GM23338 (cell line): ENCODE measurements around the gene RNF31. TPM values are rescaled to one million over a fixed set of nuclear protein-coding genes. Genes with fewer than 3 reads are reported as not detected.

Experiments used
- ATAC-seq: fragments of 200-7000 bp; cut with Tn5 transposase; 3 replicates; pipeline ENCODE4 v1.9.1; 2020
- DNase-seq: peaks from one replicate; pipeline ENCODE4 v3.0.0-alpha.2; 2015; ENCODE audit warnings: low spot score
- H2AFZ ChIP-seq: fragments of 200-600 bp; sonication (generic); 2 replicates; pipeline ENCODE4 v1.8.0; 2016; ENCODE audit warnings: antibody characterized with exemption, mild to moderate bottlenecking, moderate library complexity
- H3F3A ChIP-seq: fragments of 200-600 bp; sonication (generic); replicated peaks from 2 replicates; pipeline ENCODE4 v1.8.0; 2017; ENCODE audit warnings: antibody characterized with exemption, mixed run types, low read depth
- H3K27ac ChIP-seq: fragments of 200-600 bp; sonication (generic); 2 replicates; pipeline ENCODE4 v1.6.1; 2016; ENCODE audit warnings: low read depth
- H3K27me3 ChIP-seq: fragments of 200-600 bp; sonication (generic); 2 replicates; pipeline ENCODE4 v1.8.0; 2016; ENCODE audit warnings: mild to moderate bottlenecking, mixed run types, moderate library complexity; ENCODE audit not compliant: insufficient read depth
- H3K36me3 ChIP-seq: fragments of 200-600 bp; sonication (generic); 2 replicates; pipeline ENCODE4 v1.8.0; 2016; ENCODE audit warnings: mild to moderate bottlenecking; ENCODE audit not compliant: insufficient read depth
- H3K4me1 ChIP-seq: fragments of 200-600 bp; sonication (generic); 2 replicates; pipeline ENCODE4 v1.8.0; 2016; ENCODE audit warnings: mild to moderate bottlenecking, moderate library complexity; ENCODE audit not compliant: insufficient read depth
- H3K4me2 ChIP-seq: fragments of 200-600 bp; sonication (generic); 2 replicates; pipeline ENCODE4 v1.7.1; 2017; ENCODE audit warnings: mixed run types
- H3K4me3 ChIP-seq: fragments of 200-600 bp; sonication (generic); 2 replicates; pipeline ENCODE4 v1.6.1; 2016; ENCODE audit warnings: mixed run types
- H3K79me2 ChIP-seq: fragments of 200-600 bp; sonication (generic); replicated peaks from 2 replicates; pipeline ENCODE4 v1.8.0; 2017; ENCODE audit warnings: mild to moderate bottlenecking; ENCODE audit not compliant: insufficient read depth
- H3K9me2 ChIP-seq: fragments of 200-600 bp; sonication (generic); 2 replicates; pipeline ENCODE4 v1.8.0; 2017; ENCODE audit not compliant: insufficient read depth
- H4K20me1 ChIP-seq: fragments of 200-600 bp; sonication (generic); replicated peaks from 2 replicates; pipeline ENCODE4 v1.8.0; 2017; ENCODE audit warnings: mild to moderate bottlenecking; ENCODE audit not compliant: insufficient read depth
- H3K27ac Mint-ChIP-seq: 2 replicates; pipeline ENCODE4 v1.8.0; 2020; ENCODE audit warnings: inconsistent platforms, mild to moderate bottlenecking, moderate library complexity, mixed read lengths
- H3K27me3 Mint-ChIP-seq: 3 replicates; pipeline ENCODE4 v1.8.0; 2022; ENCODE audit warnings: low read depth, mild to moderate bottlenecking, moderate library complexity, mixed read lengths, inconsistent platforms; ENCODE audit not compliant: insufficient read depth, poor library complexity
- H3K36me3 Mint-ChIP-seq: 3 replicates; pipeline ENCODE4 v1.8.0; 2021; ENCODE audit warnings: low read depth, mild to moderate bottlenecking, inconsistent platforms, moderate library complexity, mixed read lengths
- H3K4me1 Mint-ChIP-seq: 3 replicates; pipeline ENCODE4 v1.8.0; 2020; ENCODE audit warnings: mild to moderate bottlenecking, inconsistent platforms, mixed read lengths
- H3K4me3 Mint-ChIP-seq: 3 replicates; pipeline ENCODE4 v1.8.0; 2021; ENCODE audit warnings: moderate library complexity, mild to moderate bottlenecking, inconsistent platforms, mixed read lengths
- H3K9me3 Mint-ChIP-seq: 3 replicates; pipeline ENCODE4 v1.8.0; 2020; ENCODE audit warnings: moderate library complexity, mild to moderate bottlenecking, inconsistent platforms, mixed read lengths
- CREB1 ChIP-seq: fragments of 250-450 bp; sonication (Bioruptor Pico); IDR thresholded peaks from 2 replicates; pipeline ENCODE4 v1.5.0; 2020; ENCODE audit warnings: low read depth, mild to moderate bottlenecking, moderate library complexity
- CTCF ChIP-seq, 2 experiments: fragments of 200-600 bp in 1 of 2; sonication (generic) in 1 of 2; conservative IDR thresholded peaks; 2 replicates each; pipeline versions ENCODE4 v1.5.1 to v1.6.1; 2016 to 2017; ENCODE audit warnings: antibody characterized with exemption in 2 of 2, low read depth in 2 of 2, mild to moderate bottlenecking in 2 of 2, moderate library complexity in 1 of 2
- ETS1 ChIP-seq: IDR thresholded peaks from 2 replicates; pipeline ENCODE4 v1.6.1; 2016; ENCODE audit warnings: antibody characterized with exemption
- EZH2 ChIP-seq: fragments of 200-600 bp; sonication (generic); IDR thresholded peaks from one replicate; pipeline ENCODE4 v1.8.0; 2017; ENCODE audit warnings: antibody characterized with exemption, mild to moderate bottlenecking, low read depth; ENCODE audit not compliant: unreplicated experiment
- EZH2phosphoT487 ChIP-seq: fragments of 200-600 bp; sonication (generic); IDR thresholded peaks from one replicate; pipeline ENCODE4 v1.8.1; 2018; ENCODE audit warnings: antibody characterized with exemption; ENCODE audit not compliant: unreplicated experiment
- JUNB ChIP-seq: IDR thresholded peaks from one replicate; pipeline ENCODE4 v1.6.1; 2016; ENCODE audit warnings: antibody characterized with exemption; ENCODE audit not compliant: unreplicated experiment
- NANOG ChIP-seq: IDR thresholded peaks from 2 replicates; pipeline ENCODE4 v1.6.1; 2016; ENCODE audit warnings: antibody characterized with exemption, borderline replicate concordance
- POLR2AphosphoS5 ChIP-seq: IDR thresholded peaks from 2 replicates; pipeline ENCODE4 v1.6.1; 2016; ENCODE audit warnings: antibody characterized with exemption, low read depth
- ZNF114 ChIP-seq: fragments of 250-450 bp; sonication (Bioruptor Pico); IDR thresholded peaks from 2 replicates; pipeline ENCODE4 v1.5.0; 2020; ENCODE audit warnings: mild to moderate bottlenecking, moderate library complexity
- ZNF331 ChIP-seq: fragments of 250-450 bp; sonication (Bioruptor Pico); IDR thresholded peaks from 2 replicates; pipeline ENCODE4 v1.5.0; 2020; ENCODE audit warnings: low read depth, mild to moderate bottlenecking, moderate library complexity
- ZNF462 ChIP-seq: fragments of 250-450 bp; sonication (Bioruptor Pico); IDR thresholded peaks from 2 replicates; pipeline ENCODE4 v1.5.0; 2020; ENCODE audit warnings: mild to moderate bottlenecking, moderate library complexity
- polyA plus RNA-seq: library from polyadenylated mRNA; unstranded; fragments of >200 nt; fragmentation: Nextera tagmentation; extraction: Ambion mirVana; gene quantifications from 2 replicates; pipeline ENCODE4 v1.2.1, GENCODE V29; 2016
- total RNA-seq: library from RNA; depleted of rRNA; stranded (reverse); fragments of >200 nt; shearing (Covaris generic); gene quantifications from 2 replicates; pipeline ENCODE4 v1.2.3, GENCODE V29; 2014

The RNF31 gene
- total and polyA plus RNA-seq, 2 experiments from 2014 or later, result 54.8 to 87.4 TPM

- no peak for TF ChIP-seq ZNF462 (CRISPR knock-in tag)
- TF ChIP-seq EZH2phosphoT487, result no peak
- TF ChIP-seq ZNF331 (CRISPR knock-in tag), result no peak
- no peak for TF ChIP-seq EZH2
- no peak for TF ChIP-seq ETS1
- TF ChIP-seq POLR2AphosphoS5, result no peak
- no peak for TF ChIP-seq JUNB
- TF ChIP-seq ZNF114 (CRISPR knock-in tag), result no peak
Observed at GRCh38 chr14:24150993-24151392, 3.7 kb downstream of the RNF31 start (continued).

GRCh38 chr14:24151404-24152080, 4.2 kb downstream of the RNF31 start:
- H3K79me2 ChIP-seq, result peaks cover 23% of the 10 kb centered on the region
- no peak overlapping the region for H2AFZ ChIP-seq
- TF ChIP-seq CTCF (conservative IDR thresholded peaks at IDR 0.05; ENCODE audit: low read depth in 2 of 2) (no peak), JUNB (no peak), POLR2AphosphoS5 (no peak), EZH2phosphoT487 (no peak), ZNF114 (CRISPR knock-in tag) (no peak), ETS1 (no peak), CREB1 (CRISPR knock-in tag) (no peak), EZH2 (no peak), NANOG (no peak)
- H3K27ac Mint-ChIP-seq, result no peak overlapping the region
- no peaks in the 10 kb centered on the region for H3K27me3 ChIP-seq
- peaks cover 6% of the 10 kb centered on the region; the same call in 1 of the 2 replicates for H3K4me1 ChIP-seq
- H3K4me1 Mint-ChIP-seq, result peaks cover 10% of the 10 kb centered on the region; the same call in 2 of the 3 replicates
- no peak overlapping the region for H3K4me3 ChIP-seq
- no peak for ATAC-seq
- H3K9me2 ChIP-seq, result no peaks in the 10 kb centered on the region
- H3F3A ChIP-seq, result no peaks in the 10 kb centered on the region
- H3K36me3 Mint-ChIP-seq, result peaks cover 72% of the 10 kb centered on the region
- H3K27me3 Mint-ChIP-seq, result peaks cover 11% of the 10 kb centered on the region
- no peak overlapping the region for H3K27ac ChIP-seq
- H3K4me2 ChIP-seq, result no peak overlapping the region
- DNase-seq, result no peak
- H3K36me3 ChIP-seq, result peaks cover 33% of the 10 kb centered on the region
- peaks cover 12% of the 10 kb centered on the region; the same call in 1 of the 2 replicates for H4K20me1 ChIP-seq
- H3K9me3 Mint-ChIP-seq, result no peaks in the 10 kb centered on the region; the same call in 2 of the 3 replicates
- no peak overlapping the region for H3K4me3 Mint-ChIP-seq
